ENCODE data around the gene MT3.
"Not testable (repeated sequence)": the region's sequence is repeated elsewhere in the genome, so short reads cannot be mapped to it uniquely, and the experiment has no call there.

Gene MT3

GRCh38 chr16:56580391-56581048 lies 8.8 kb upstream of the MT3 start:
- DNase-seq (ENCODE audit: low spot score) = no peak

GRCh38 chr16:56582911-56583310 lies 6.4 kb upstream of the MT3 start:
- H3K36me3 ChIP-seq (replicated peaks in 1 of 2; ENCODE audit: control insufficient read depth in 2 of 2, insufficient read depth in 2 of 2, low read length in 2 of 2); H2AFZ ChIP-seq (ENCODE audit: low read length); H2BK5ac ChIP-seq (ENCODE audit: low read length); H3K4me3 ChIP-seq (ENCODE audit: low read length in 2 of 2); H3K9ac ChIP-seq (ENCODE audit: low read depth, low read length, poor library complexity); H2AK5ac ChIP-seq (ENCODE audit: low read depth, low read length); H3K4ac ChIP-seq (ENCODE audit: low read length); H4K91ac ChIP-seq (ENCODE audit: low read depth, low read length, poor library complexity); H3K4me2 ChIP-seq (ENCODE audit: insufficient read depth, low read length, poor library complexity, severe bottlenecking); H3K27ac ChIP-seq (replicated peaks; ENCODE audit: low read length); H2BK15ac ChIP-seq (ENCODE audit: low read length); H3K23ac ChIP-seq (ENCODE audit: low read depth, low read length, poor library complexity); H3K79me1 ChIP-seq (ENCODE audit: low read depth, low read length); H4K8ac ChIP-seq (ENCODE audit: low read depth, low read length); H3K9me3 ChIP-seq (replicated peaks in 1 of 2; ENCODE audit: control insufficient read depth in 2 of 2, insufficient read depth in 1 of 2, low read depth in 1 of 2, low read length in 2 of 2); H3K18ac ChIP-seq (ENCODE audit: low read length); H2BK12ac ChIP-seq (ENCODE audit: low read length); H3K4me1 ChIP-seq (ENCODE audit: control insufficient read depth in 2 of 2, insufficient read depth in 1 of 2, low read depth in 1 of 2, low read length in 2 of 2); H2BK120ac ChIP-seq (ENCODE audit: low read depth, low read length); DNase-seq (ENCODE audit: low spot score); H3K14ac ChIP-seq (ENCODE audit: low read length): not testable (repeated sequence)
- WGBS, 2 donors (ENCODE audit: extremely low coverage in 2 of 2, insufficient read length in 2 of 2, insufficient replicate concordance in 1 of 2) = no CpG with 5 or more reads among the region's 2 CpGs
- peaks cover 0 to 18% (median 7%) of the 10 kb centered on the region in 3 experiments for H3K27me3 ChIP-seq (ENCODE audit: control insufficient read depth in 3 of 3, insufficient read depth in 3 of 3, low read depth in 1 of 3, low read length in 3 of 3)

More at GRCh38 chr16:56580391-56581048, 8.8 kb upstream of the MT3 start:
- no peak overlapping the region for H3K4me3 ChIP-seq (ENCODE audit: low read length in 2 of 2)
- no peak overlapping the region for H4K91ac ChIP-seq (ENCODE audit: low read depth, low read length, poor library complexity)
- H3K9me3 ChIP-seq (replicated peaks in 1 of 2; ENCODE audit: control insufficient read depth in 2 of 2, insufficient read depth in 1 of 2, low read depth in 1 of 2, low read length in 2 of 2) = no peaks in the 10 kb centered on the region
- H3K36me3 ChIP-seq (replicated peaks in 1 of 2; ENCODE audit: control insufficient read depth in 2 of 2, insufficient read depth in 2 of 2, low read length in 2 of 2) = no peaks in the 10 kb centered on the region
- H3K4me2 ChIP-seq (ENCODE audit: insufficient read depth, low read length, poor library complexity, severe bottlenecking) = no peak overlapping the region
- H2BK12ac ChIP-seq (ENCODE audit: low read length) = no peak overlapping the region
- no peak overlapping the region for H3K14ac ChIP-seq (ENCODE audit: low read length)
- no peak overlapping the region for H2AK5ac ChIP-seq (ENCODE audit: low read depth, low read length)
- H3K79me1 ChIP-seq (ENCODE audit: low read depth, low read length) = peaks cover 2% of the 10 kb centered on the region
- peaks cover 0 to 2% of the 10 kb centered on the region in 2 donors for H3K4me1 ChIP-seq (ENCODE audit: control insufficient read depth in 2 of 2, insufficient read depth in 1 of 2, low read depth in 1 of 2, low read length in 2 of 2)
- no peak overlapping the region for H3K27ac ChIP-seq (replicated peaks; ENCODE audit: low read length)
- peaks cover 0 to 4% (median 0%) of the 10 kb centered on the region in 3 experiments for H3K27me3 ChIP-seq (ENCODE audit: control insufficient read depth in 3 of 3, insufficient read depth in 3 of 3, low read depth in 1 of 3, low read length in 3 of 3)
- H3K4ac ChIP-seq (ENCODE audit: low read length) = no peak overlapping the region
- no peak overlapping the region for H2BK15ac ChIP-seq (ENCODE audit: low read length)
- H2BK5ac ChIP-seq (ENCODE audit: low read length) = no peak overlapping the region
- no peak overlapping the region for H4K8ac ChIP-seq (ENCODE audit: low read depth, low read length)
- H3K9ac ChIP-seq (ENCODE audit: low read depth, low read length, poor library complexity) = no peak overlapping the region
- H2BK120ac ChIP-seq (ENCODE audit: low read depth, low read length) = no peak overlapping the region
- H3K18ac ChIP-seq (ENCODE audit: low read length) = no peak overlapping the region
- WGBS, 2 donors (ENCODE audit: extremely low coverage in 2 of 2, insufficient read length in 2 of 2, insufficient replicate concordance in 1 of 2) = no CpG with 5 or more reads among the region's 6 CpGs
- H3K23ac ChIP-seq (ENCODE audit: low read depth, low read length, poor library complexity) = no peak overlapping the region
- no peak overlapping the region for H2AFZ ChIP-seq (ENCODE audit: low read length)

GRCh38 chr16:56583351-56584168 lies 5.8 kb upstream of the MT3 start:
- WGBS, 2 donors (ENCODE audit: extremely low coverage in 2 of 2, insufficient read length in 2 of 2, insufficient replicate concordance in 1 of 2) = no CpG with 5 or more reads among the region's 11 CpGs
- no peak overlapping the region for H3K9ac ChIP-seq (ENCODE audit: low read depth, low read length, poor library complexity)
- no peak overlapping the region for H3K4me3 ChIP-seq (ENCODE audit: low read length in 2 of 2)
- H2BK15ac ChIP-seq (ENCODE audit: low read length) = no peak overlapping the region
- no peaks in the 10 kb centered on the region for H3K36me3 ChIP-seq (replicated peaks in 1 of 2; ENCODE audit: control insufficient read depth in 2 of 2, insufficient read depth in 2 of 2, low read length in 2 of 2)
- no peak overlapping the region for H3K14ac ChIP-seq (ENCODE audit: low read length)
- H3K23ac ChIP-seq (ENCODE audit: low read depth, low read length, poor library complexity) = no peak overlapping the region
- no peak overlapping the region for H4K8ac ChIP-seq (ENCODE audit: low read depth, low read length)
- no peak overlapping the region for H2BK5ac ChIP-seq (ENCODE audit: low read length)
- H2AFZ ChIP-seq (ENCODE audit: low read length) = no peak overlapping the region
- no peak for DNase-seq (ENCODE audit: low spot score)
- H3K9me3 ChIP-seq (replicated peaks in 1 of 2; ENCODE audit: control insufficient read depth in 2 of 2, insufficient read depth in 1 of 2, low read depth in 1 of 2, low read length in 2 of 2) = no peaks in the 10 kb centered on the region
- H2BK120ac ChIP-seq (ENCODE audit: low read depth, low read length) = no peak overlapping the region
- no peak overlapping the region for H3K4me2 ChIP-seq (ENCODE audit: insufficient read depth, low read length, poor library complexity, severe bottlenecking)
- no peak overlapping the region for H3K27ac ChIP-seq (replicated peaks; ENCODE audit: low read length)
- peaks cover 0 to 24% (median 12%) of the 10 kb centered on the region in 3 experiments for H3K27me3 ChIP-seq (ENCODE audit: control insufficient read depth in 3 of 3, insufficient read depth in 3 of 3, low read depth in 1 of 3, low read length in 3 of 3)
- peaks cover 0 to 2% of the 10 kb centered on the region in 2 donors for H3K4me1 ChIP-seq (ENCODE audit: control insufficient read depth in 2 of 2, insufficient read depth in 1 of 2, low read depth in 1 of 2, low read length in 2 of 2)
- H4K91ac ChIP-seq (ENCODE audit: low read depth, low read length, poor library complexity) = no peak overlapping the region
- H2AK5ac ChIP-seq (ENCODE audit: low read depth, low read length) = no peak overlapping the region
- H3K18ac ChIP-seq (ENCODE audit: low read length) = no peak overlapping the region
- H3K4ac ChIP-seq (ENCODE audit: low read length) = no peak overlapping the region
- H2BK12ac ChIP-seq (ENCODE audit: low read length) = no peak overlapping the region
- H3K79me1 ChIP-seq (ENCODE audit: low read depth, low read length) = no peaks in the 10 kb centered on the region

- Histone ChIP-seq H3K27me3 (ENCODE audit: control insufficient read depth in 3 of 3, insufficient read depth in 3 of 3, low read depth in 1 of 3, low read length in 3 of 3) (peaks cover 3 to 32% (median 20%) of the 10 kb centered on the region in 3 experiments), H3K36me3 (replicated peaks in 1 of 2; ENCODE audit: control insufficient read depth in 2 of 2, insufficient read depth in 2 of 2, low read length in 2 of 2) (no peaks in the 10 kb centered on the region), H3K9me3 (replicated peaks in 1 of 2; ENCODE audit: control insufficient read depth in 2 of 2, insufficient read depth in 1 of 2, low read depth in 1 of 2, low read length in 2 of 2) (no peaks in the 10 kb centered on the region), H2BK120ac (ENCODE audit: low read depth, low read length) (no peak overlapping the region), H3K27ac (replicated peaks; ENCODE audit: low read length) (no peak overlapping the region), H3K4me3 (ENCODE audit: low read length in 2 of 2) (no peak overlapping the region), H3K14ac (ENCODE audit: low read length) (no peak overlapping the region), H2AK5ac (ENCODE audit: low read depth, low read length) (no peak overlapping the region), H3K23ac (ENCODE audit: low read depth, low read length, poor library complexity) (no peak overlapping the region), H3K4me2 (ENCODE audit: insufficient read depth, low read length, poor library complexity, severe bottlenecking) (no peak overlapping the region), H4K8ac (ENCODE audit: low read depth, low read length) (no peak overlapping the region), H2AFZ (ENCODE audit: low read length) (no peak overlapping the region), H2BK12ac (ENCODE audit: low read length) (no peak overlapping the region), H4K91ac (ENCODE audit: low read depth, low read length, poor library complexity) (no peak overlapping the region), H2BK15ac (ENCODE audit: low read length) (no peak overlapping the region), H3K9ac (ENCODE audit: low read depth, low read length, poor library complexity) (no peak overlapping the region), H2BK5ac (ENCODE audit: low read length) (no peak overlapping the region), H3K4me1 (ENCODE audit: control insufficient read depth in 2 of 2, insufficient read depth in 1 of 2, low read depth in 1 of 2, low read length in 2 of 2) (peaks cover 0 to 6% of the 10 kb centered on the region in 2 donors), H3K4ac (ENCODE audit: low read length) (no peak overlapping the region), H3K18ac (ENCODE audit: low read length) (no peak overlapping the region), H3K79me1 (ENCODE audit: low read depth, low read length) (no peaks in the 10 kb centered on the region)
- no CpG with 5 or more reads among the region's 11 CpGs for WGBS, 2 donors (ENCODE audit: extremely low coverage in 2 of 2, insufficient read length in 2 of 2, insufficient replicate concordance in 1 of 2)
- no peak for DNase-seq (ENCODE audit: low spot score)
Observed at GRCh38 chr16:56584276-56584675, 5.1 kb upstream of the MT3 start.

All from neuronal stem cell (in vitro differentiated cells).